Prostate gland (tissue), 2 donors: ENCODE measurements around the gene XRCC3. TPM values are rescaled to one million over a fixed set of nuclear protein-coding genes. Genes with fewer than 3 reads are reported as not detected.

ENCODE experiments used
- DNase-seq: peaks from one replicate; pipeline ENCODE4 v3.0.0-alpha.2; 2019; ENCODE audit warnings: low spot score
- H3K27ac ChIP-seq, 2 donors: fragments of 200-600 bp; sonication (generic); 2 replicates each; pipeline ENCODE4 v1.5.1; 2017 to 2019
- H3K27me3 ChIP-seq: fragments of 200-600 bp; sonication (generic); replicated peaks from 2 replicates; pipeline ENCODE4 v1.5.1; 2019; ENCODE audit not compliant: insufficient read depth
- H3K36me3 ChIP-seq, 2 donors: fragments of 200-600 bp; sonication (generic); 1 replicate in 1 of 2; 2 replicates in 1 of 2; pipeline versions ENCODE4 v1.5.1 to v1.8.1; 2017 to 2019
- H3K4me1 ChIP-seq: fragments of 200-600 bp; sonication (generic); replicated peaks from 2 replicates; pipeline ENCODE4 v1.5.1; 2019
- H3K4me3 ChIP-seq, 2 donors: fragments of 200-600 bp; sonication (generic); 2 replicates each; pipeline ENCODE4 v1.5.1; 2017 to 2019
- H3K9me3 ChIP-seq: fragments of 200-600 bp; sonication (generic); 2 replicates; pipeline ENCODE4 v1.5.1; 2017
- CTCF ChIP-seq, 4 experiments: fragments of 200-600 bp in 2 of 4; fragments of 450-650 bp in 2 of 4; sonication (generic) in 2 of 4; IDR thresholded peaks; 1 replicate in 3 of 4; 2 replicates in 1 of 4; pipeline ENCODE4 v1.5.1; 2016 to 2019; ENCODE audit warnings: antibody characterized with exemption in 4 of 4, mild to moderate bottlenecking in 2 of 4, moderate library complexity in 2 of 4
- POLR2A ChIP-seq: fragments of 450-650 bp; IDR thresholded peaks from one replicate; pipeline ENCODE4 v1.6.1; 2016; ENCODE audit warnings: antibody characterized with exemption, mild to moderate bottlenecking
- POLR2AphosphoS5 ChIP-seq: sonication (generic); formaldehyde crosslinking; IDR thresholded peaks from one replicate; pipeline ENCODE4 v1.6.1; 2017; ENCODE audit warnings: antibody characterized with exemption
- WGBS: methylation state at CpG from one replicate; pipeline ENCODE4 v1.1.5; 2018; 5-methylcytosine and 5-hydroxymethylcytosine counted together
- intact Hi-C: fragments of 100-400 bp; cut with DNase I; formaldehyde crosslinking; loops from one replicate; pipeline ENCODE4 v1.14.2; 2022
- total RNA-seq, 2 donors: library from RNA; depleted of rRNA; stranded (reverse); fragments of >200 nt; gene quantifications; one replicate each; pipeline ENCODE4 v1.1.0, GENCODE V29; 2016

XRCC3 gene
- total RNA-seq, 2 donors from 2014 or later: 24.7 to 33.2 TPM

GRCh38 chr14:103758059-103758776, 43.0 kb upstream of the XRCC3 start:
- Histone ChIP-seq H3K4me3 (no peak overlapping the region), H3K9me3 (no peaks in the 10 kb centered on the region), H3K4me1 (no peaks in the 10 kb centered on the region), H3K36me3 (no peaks in the 10 kb centered on the region), H3K27me3 (no peaks in the 10 kb centered on the region), H3K27ac (peak overlapping the region in 1 of 2 donors; percentile 33)
- WGBS: 97% methylated on average over 8 of the region's 8 CpGs
- intact Hi-C loops: no loop called here
- DNase-seq: no peak
- TF ChIP-seq POLR2AphosphoS5 (no peak), POLR2A (no peak), CTCF (IDR thresholded peaks at IDR 0.05) (no peak)

DNA sequence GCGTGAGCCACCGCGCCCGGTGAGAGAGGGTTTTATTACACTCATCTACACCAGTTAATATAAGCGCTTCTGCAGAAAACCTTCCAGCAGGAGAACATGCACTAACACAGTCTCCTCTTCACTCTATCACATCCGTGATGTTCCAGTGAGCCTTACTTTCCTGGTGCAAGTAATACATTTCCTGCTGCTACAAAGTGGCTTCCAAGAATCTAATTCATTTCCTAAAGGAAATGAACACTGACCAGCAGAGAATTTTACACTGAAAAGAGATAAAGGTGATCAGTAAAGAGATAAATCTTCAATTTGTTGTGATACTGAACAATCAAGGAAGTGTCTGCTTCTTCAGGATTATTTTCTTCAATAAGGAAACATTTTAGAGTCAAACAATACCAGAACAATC, 39.8 kb upstream of the XRCC3 start:
- H3K4me3 ChIP-seq: no peak overlapping the region
- DNase-seq: no peak
- H3K36me3 ChIP-seq: no peaks in the 10 kb centered on the region
- intact Hi-C loops: no loop called here
- H3K27me3 ChIP-seq: no peaks in the 10 kb centered on the region
- no peaks in the 10 kb centered on the region for H3K4me1 ChIP-seq
- H3K27ac ChIP-seq: no peak overlapping the region
- no peaks in the 10 kb centered on the region for H3K9me3 ChIP-seq
- 95% methylated on average over 6 of the region's 6 CpGs for WGBS
- TF ChIP-seq POLR2AphosphoS5: no peak

DNA sequence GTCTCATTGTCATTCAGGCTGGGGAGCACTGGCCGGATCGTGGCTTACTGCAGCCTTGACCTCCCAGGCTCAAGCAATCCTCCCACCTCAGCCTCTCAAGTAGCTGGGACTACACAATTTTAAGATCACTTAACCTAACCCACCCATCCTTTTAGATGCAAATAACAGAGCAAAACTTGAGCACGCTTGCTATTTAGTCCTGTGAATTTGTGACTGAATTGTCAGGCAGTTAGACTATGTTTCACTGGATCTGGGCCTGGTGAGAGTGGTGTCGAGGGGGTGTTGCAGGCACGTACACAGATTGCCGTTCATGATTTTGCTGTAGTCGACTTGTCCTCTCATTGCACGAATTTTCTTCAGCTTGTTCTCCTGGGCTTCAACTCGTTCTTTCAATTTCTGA, 38.5 kb upstream of the XRCC3 start:
- no peak for DNase-seq
- 80% methylated on average over 9 of the region's 9 CpGs for WGBS
- Histone ChIP-seq H3K4me1 (no peaks in the 10 kb centered on the region), H3K27ac (no peak overlapping the region), H3K4me3 (no peak overlapping the region), H3K36me3 (no peaks in the 10 kb centered on the region), H3K27me3 (no peaks in the 10 kb centered on the region), H3K9me3 (no peaks in the 10 kb centered on the region)
- intact Hi-C loops: no loop called here
- no peak for TF ChIP-seq POLR2AphosphoS5
- no peak for TF ChIP-seq CTCF (IDR thresholded peaks at IDR 0.05)

- Histone ChIP-seq H3K27me3 (no peaks in the 10 kb centered on the region), H3K4me3 (no peak overlapping the region), H3K4me1 (no peaks in the 10 kb centered on the region), H3K9me3 (no peaks in the 10 kb centered on the region), H3K27ac (no peak overlapping the region), H3K36me3 (no peaks in the 10 kb centered on the region)
- TF ChIP-seq POLR2AphosphoS5 (no peak), POLR2A (no peak), CTCF (IDR thresholded peaks at IDR 0.05) (peak in 1 of 4 experiments; percentile 16)
- DNase-seq: no peak
- WGBS: 75% methylated on average over 5 of the region's 5 CpGs
- intact Hi-C loops: no loop called here
Observed at GRCh38 chr14:103749860-103750259, 34.6 kb upstream of the XRCC3 start.

DNA sequence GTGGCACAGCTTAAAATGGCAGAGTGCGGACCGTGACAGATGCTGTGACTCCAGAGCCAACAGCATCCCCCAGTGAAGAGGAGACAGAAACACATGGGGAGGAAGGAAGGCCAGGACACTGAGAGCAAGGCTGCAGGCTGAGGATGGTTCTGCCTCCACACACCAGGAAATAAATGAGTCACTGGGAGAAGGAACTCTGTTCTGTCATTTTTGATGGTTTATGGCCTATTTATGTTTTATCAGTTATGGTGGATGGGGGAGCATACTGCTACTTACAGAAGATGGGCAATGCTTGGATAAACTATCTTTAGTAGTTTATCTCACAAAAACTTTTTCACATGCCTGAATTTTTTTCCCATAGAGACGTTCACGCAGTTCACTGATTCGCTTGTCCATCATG, 34.2 kb upstream of the XRCC3 start:
- intact Hi-C loops: no loop called here
- H3K9me3 ChIP-seq: no peaks in the 10 kb centered on the region
- WGBS: 92% methylated on average over 5 of the region's 5 CpGs
- DNase-seq: no peak
- H3K4me3 ChIP-seq: no peak overlapping the region
- no peaks in the 10 kb centered on the region for H3K27me3 ChIP-seq
- H3K36me3 ChIP-seq: no peaks in the 10 kb centered on the region
- TF ChIP-seq POLR2A: no peak
- no peak for TF ChIP-seq POLR2AphosphoS5
- TF ChIP-seq CTCF (IDR thresholded peaks at IDR 0.05): no peak
- H3K4me1 ChIP-seq: no peaks in the 10 kb centered on the region
- no peak overlapping the region for H3K27ac ChIP-seq
